Neuronal stem cell (in vitro differentiated cells): ENCODE results near the gene RPS14.
"Not testable (repeated sequence)": the region's sequence is repeated elsewhere in the genome, so short reads cannot be mapped to it uniquely, and the experiment has no call there.

Experiments
- DNase-seq: peaks from one replicate; pipeline ENCODE4 v3.0.0-alpha.2; 2013; ENCODE audit warnings: low spot score
- H2AFZ ChIP-seq: one replicate; pipeline ENCODE4 v1.6.1; 2013; ENCODE audit warnings: mild to moderate bottlenecking, low read length, inconsistent platforms
- H2AK5ac ChIP-seq: 2 replicates; pipeline ENCODE4 v1.6.1; 2013; ENCODE audit warnings: low read depth, mild to moderate bottlenecking, inconsistent platforms, low read length, moderate library complexity, mixed read lengths
- H2BK120ac ChIP-seq: 2 replicates; pipeline ENCODE4 v1.6.1; 2013; ENCODE audit warnings: low read depth, mild to moderate bottlenecking, inconsistent platforms, low read length, moderate library complexity, mixed read lengths
- H2BK12ac ChIP-seq: one replicate; pipeline ENCODE4 v1.6.1; 2013; ENCODE audit warnings: low read length, inconsistent platforms
- H2BK15ac ChIP-seq: 2 replicates; pipeline ENCODE4 v1.6.1; 2013; ENCODE audit warnings: mild to moderate bottlenecking, low read length, inconsistent platforms, mixed read lengths
- H2BK5ac ChIP-seq: one replicate; pipeline ENCODE4 v1.6.1; 2013; ENCODE audit warnings: inconsistent platforms, mild to moderate bottlenecking, low read length, moderate library complexity
- H3K14ac ChIP-seq: one replicate; pipeline ENCODE4 v1.6.1; 2013; ENCODE audit warnings: low read length, inconsistent platforms
- H3K18ac ChIP-seq: 2 replicates; pipeline ENCODE4 v1.6.1; 2013; ENCODE audit warnings: low read length, inconsistent platforms
- H3K23ac ChIP-seq: 2 replicates; pipeline ENCODE4 v1.6.1; 2013; ENCODE audit warnings: low read depth, mild to moderate bottlenecking, mixed read lengths, low read length, inconsistent platforms; ENCODE audit not compliant: poor library complexity
- H3K27ac ChIP-seq: replicated peaks from 3 replicates; pipeline ENCODE4 v1.5.1; 2013; ENCODE audit warnings: low read length, inconsistent platforms
- H3K27me3 ChIP-seq, 3 experiments: 2 replicates each; pipeline ENCODE4 v1.6.1; 2013; ENCODE audit warnings: low read length in 3 of 3, mild to moderate bottlenecking in 2 of 3, inconsistent platforms in 1 of 3, low read depth in 1 of 3, mixed read lengths in 1 of 3, moderate library complexity in 1 of 3; ENCODE audit not compliant: control insufficient read depth in 3 of 3, insufficient read depth in 3 of 3
- H3K36me3 ChIP-seq, 2 donors: replicated peaks in 1 of 2; 2 replicates each; pipeline ENCODE4 v1.6.1; 2013; ENCODE audit warnings: low read length in 2 of 2; ENCODE audit not compliant: control insufficient read depth in 2 of 2, insufficient read depth in 2 of 2
- H3K4ac ChIP-seq: 2 replicates; pipeline ENCODE4 v1.6.1; 2013; ENCODE audit warnings: inconsistent platforms, mild to moderate bottlenecking, low read length, moderate library complexity
- H3K4me1 ChIP-seq, 2 donors: 1 replicate in 1 of 2; 2 replicates in 1 of 2; pipeline ENCODE4 v1.6.1; 2013; ENCODE audit warnings: low read length in 2 of 2, low read depth in 1 of 2; ENCODE audit not compliant: control insufficient read depth in 2 of 2, insufficient read depth in 1 of 2
- H3K4me2 ChIP-seq: one replicate; pipeline ENCODE4 v1.6.1; 2013; ENCODE audit warnings: mild to moderate bottlenecking, low read length, inconsistent platforms; ENCODE audit not compliant: insufficient read depth, poor library complexity, severe bottlenecking
- H3K4me3 ChIP-seq, 2 donors: 2 replicates each; pipeline ENCODE4 v1.5.1; 2013; ENCODE audit warnings: low read length in 2 of 2, mild to moderate bottlenecking in 2 of 2, inconsistent platforms in 1 of 2, moderate library complexity in 1 of 2
- H3K79me1 ChIP-seq: one replicate; pipeline ENCODE4 v1.6.1; 2013; ENCODE audit warnings: low read depth, mild to moderate bottlenecking, inconsistent platforms, low read length, moderate library complexity
- H3K9ac ChIP-seq: one replicate; pipeline ENCODE4 v1.6.1; 2013; ENCODE audit warnings: mild to moderate bottlenecking, low read depth, low read length, inconsistent platforms; ENCODE audit not compliant: poor library complexity
- H3K9me3 ChIP-seq, 2 donors: replicated peaks in 1 of 2; 2 replicates each; pipeline versions ENCODE3 to v1.6.1; 2013; ENCODE audit warnings: low read length in 2 of 2, mild to moderate bottlenecking in 2 of 2, inconsistent platforms in 1 of 2, low read depth in 1 of 2, mixed read lengths in 1 of 2, moderate library complexity in 1 of 2; ENCODE audit not compliant: control insufficient read depth in 2 of 2, insufficient read depth in 1 of 2
- H4K8ac ChIP-seq: one replicate; pipeline ENCODE4 v1.6.1; 2013; ENCODE audit warnings: low read depth, mild to moderate bottlenecking, inconsistent platforms, low read length, moderate library complexity
- H4K91ac ChIP-seq: one replicate; pipeline ENCODE4 v1.6.1; 2013; ENCODE audit warnings: low read length, low read depth, mild to moderate bottlenecking, inconsistent platforms; ENCODE audit not compliant: poor library complexity
- WGBS, 2 donors: extraction: QIAGEN DNeasy Blood & Tissue Kit; methylation state at CpG; one replicate each; pipeline ENCODE4 v1.1.7; 2013; ENCODE audit warnings: missing lambda C conversion rate in 2 of 2, mixed read lengths in 1 of 2; ENCODE audit not compliant: insufficient read length in 2 of 2, insufficient replicate concordance in 1 of 2; ENCODE audit errors: extremely low coverage in 2 of 2; 5-methylcytosine and 5-hydroxymethylcytosine counted together

The RPS14 gene

GRCh38 chr5:150422758-150423157 is 26.8 kb downstream of the RPS14 start:
- H4K8ac ChIP-seq, result no peak overlapping the region
- no peak overlapping the region for H3K27ac ChIP-seq
- no peak overlapping the region for H4K91ac ChIP-seq
- H3K79me1 ChIP-seq, result no peaks in the 10 kb centered on the region
- no peak overlapping the region for H2BK15ac ChIP-seq
- H3K14ac ChIP-seq, result no peak overlapping the region
- peaks cover 0 to 2% of the 10 kb centered on the region in 2 donors for H3K4me1 ChIP-seq
- H2AK5ac ChIP-seq, result no peak overlapping the region
- H3K9me3 ChIP-seq, result no peaks in the 10 kb centered on the region
- no peak overlapping the region for H3K4me2 ChIP-seq
- H2AFZ ChIP-seq, result no peak overlapping the region
- H3K36me3 ChIP-seq, result no peaks in the 10 kb centered on the region
- no peak overlapping the region for H3K4ac ChIP-seq
- no peak overlapping the region for H3K4me3 ChIP-seq
- DNase-seq, result no peak
- no peak overlapping the region for H2BK5ac ChIP-seq
- no peak overlapping the region for H3K23ac ChIP-seq
- H2BK120ac ChIP-seq, result no peak overlapping the region
- H2BK12ac ChIP-seq, result no peak overlapping the region
- no peak overlapping the region for H3K9ac ChIP-seq
- no peak overlapping the region for H3K18ac ChIP-seq
- no CpG with 5 or more reads among the region's 3 CpGs for WGBS, 2 donors
- peaks cover 0 to 4% (median 0%) of the 10 kb centered on the region in 3 experiments for H3K27me3 ChIP-seq

- H3K9me3 ChIP-seq, result no peaks in the 10 kb centered on the region
- no CpG with 5 or more reads among the region's 4 CpGs for WGBS, 2 donors
- no peak overlapping the region for H2BK12ac ChIP-seq
- H3K4me3 ChIP-seq, result no peak overlapping the region
- H3K36me3 ChIP-seq, result no peaks in the 10 kb centered on the region
- DNase-seq, result no peak
- peaks cover 0 to 2% of the 10 kb centered on the region in 2 donors for H3K4me1 ChIP-seq
- H3K27ac ChIP-seq, result no peak overlapping the region
- no peak overlapping the region for H4K91ac ChIP-seq
- peaks cover 0 to 4% (median 0%) of the 10 kb centered on the region in 3 experiments for H3K27me3 ChIP-seq
- no peak overlapping the region for H2AK5ac ChIP-seq
- no peak overlapping the region for H2BK15ac ChIP-seq
- H3K23ac ChIP-seq, result no peak overlapping the region
- H2BK120ac ChIP-seq, result no peak overlapping the region
- H2BK5ac ChIP-seq, result no peak overlapping the region
- H4K8ac ChIP-seq, result no peak overlapping the region
- H3K79me1 ChIP-seq, result no peaks in the 10 kb centered on the region
- no peak overlapping the region for H2AFZ ChIP-seq
- H3K9ac ChIP-seq, result no peak overlapping the region
- no peak overlapping the region for H3K18ac ChIP-seq
- no peak overlapping the region for H3K4ac ChIP-seq
- no peak overlapping the region for H3K4me2 ChIP-seq
- no peak overlapping the region for H3K14ac ChIP-seq
Observed at GRCh38 chr5:150422075-150422474, 27.5 kb downstream of the RPS14 start.

- H3K79me1 ChIP-seq, result no peaks in the 10 kb centered on the region
Observed at GRCh38 chr5:150419630-150420270, 29.8 kb downstream of the RPS14 start.

GRCh38 chr5:150413902-150414790 is 35.4 kb downstream of the RPS14 start:
- H3K4me2 ChIP-seq, H3K27me3 ChIP-seq, H3K4me3 ChIP-seq, H2BK12ac ChIP-seq, H3K18ac ChIP-seq, H2AK5ac ChIP-seq, H3K9me3 ChIP-seq, H3K9ac ChIP-seq, H3K14ac ChIP-seq, H3K36me3 ChIP-seq, H3K79me1 ChIP-seq, H2BK5ac ChIP-seq, H2BK120ac ChIP-seq, H3K27ac ChIP-seq, H4K91ac ChIP-seq, H4K8ac ChIP-seq, H2AFZ ChIP-seq, H3K23ac ChIP-seq, DNase-seq, H3K4ac ChIP-seq: not testable (repeated sequence)
- WGBS, 2 donors, result no CpG with 5 or more reads among the region's 16 CpGs
- H3K4me1 ChIP-seq, result peaks cover 9 to 12% of the 10 kb centered on the region in 2 donors
- peak overlapping the region; percentile 30 for H2BK15ac ChIP-seq

More at GRCh38 chr5:150419630-150420270, 29.8 kb downstream of the RPS14 start:
- Histone ChIP-seq H3K9me3 (no peaks in the 10 kb centered on the region), H2AFZ (no peak overlapping the region), H3K4me1 (peaks cover 0 to 2% of the 10 kb centered on the region in 2 donors), H3K36me3 (no peaks in the 10 kb centered on the region), H3K4ac (no peak overlapping the region), H3K23ac (no peak overlapping the region), H3K27ac (no peak overlapping the region), H3K14ac (no peak overlapping the region), H3K27me3 (peaks cover 0 to 4% (median 0%) of the 10 kb centered on the region in 3 experiments), H3K9ac (no peak overlapping the region), H3K18ac (no peak overlapping the region), H2BK12ac (no peak overlapping the region), H2BK15ac (no peak overlapping the region), H4K8ac (no peak overlapping the region), H2BK5ac (no peak overlapping the region), H4K91ac (no peak overlapping the region), H3K4me2 (no peak overlapping the region), H2AK5ac (no peak overlapping the region), H3K4me3 (no peak overlapping the region), H2BK120ac (no peak overlapping the region)
- DNase-seq, result no peak
- no CpG with 5 or more reads among the region's 7 CpGs for WGBS, 2 donors
